IMR-90 (cell line): Measurements from ENCODE around the gene ADAMTSL2. TPM values are rescaled to one million over a fixed set of nuclear protein-coding genes. Genes with fewer than 3 reads are reported as not detected.

Experiments used
- ATAC-seq: fragments of 200-7000 bp; cut with Tn5 transposase; 2 replicates; pipeline ENCODE4 v1.9.1; 2020; ENCODE audit warnings: low read depth, mild to moderate bottlenecking, moderate library complexity
- BruUV-seq: library from RNA; stranded (reverse); fragments of 400-500 nt; replicated peaks from 2 replicates; lab custom pipeline; 2021; lab: Mats Ljungman, UMichigan
- CTCF ChIA-PET: fragments of 300-600 bp; formaldehyde crosslinking; extraction: SDS; loops from one replicate; lab custom pipeline; 2021; ENCODE audit warnings: antibody characterized with exemption; lab: Yijun Ruan, JAX
- POLR2A ChIA-PET: fragments of 300-600 bp; sonication (Branson Sonifier 250); formaldehyde crosslinking; loops from one replicate; lab custom pipeline; 2022; ENCODE audit warnings: antibody characterized with exemption; ENCODE audit not compliant: unreplicated experiment; lab: Charles Lee
- DNase-seq: peaks from one replicate; pipeline ENCODE4 v3.0.0; 2013
- H2AFZ ChIP-seq: replicated peaks from 2 replicates; pipeline ENCODE3; 2013; ENCODE audit warnings: low read length, mild to moderate bottlenecking; ENCODE audit not compliant: poor library complexity
- H2AK5ac ChIP-seq: 2 replicates; pipeline ENCODE4 v1.6.1; 2013; ENCODE audit warnings: low read depth, low read length, inconsistent platforms
- H2AK9ac ChIP-seq: replicated peaks from 2 replicates; pipeline ENCODE3; 2013; ENCODE audit warnings: mild to moderate bottlenecking, low read depth, low read length, moderate library complexity; ENCODE audit not compliant: poor library complexity
- H2BK120ac ChIP-seq: 2 replicates; pipeline ENCODE4 v1.6.1; 2013; ENCODE audit warnings: low read depth, low read length, inconsistent platforms
- H2BK15ac ChIP-seq: 3 replicates; pipeline ENCODE4 v1.6.1; 2013; ENCODE audit warnings: low read depth, low read length, inconsistent platforms
- H2BK20ac ChIP-seq: 2 replicates; pipeline ENCODE4 v1.6.1; 2013; ENCODE audit warnings: low read depth, mild to moderate bottlenecking, inconsistent platforms, low read length, moderate library complexity
- H2BK5ac ChIP-seq: 2 replicates; pipeline ENCODE4 v1.6.1; 2013; ENCODE audit warnings: mild to moderate bottlenecking, low read depth, low read length, inconsistent platforms; ENCODE audit not compliant: poor library complexity, severe bottlenecking
- H3K14ac ChIP-seq: replicated peaks from 2 replicates; pipeline ENCODE4 v1.6.1; 2013; ENCODE audit warnings: low read depth, low read length, inconsistent platforms
- H3K18ac ChIP-seq: 2 replicates; pipeline ENCODE4 v1.6.1; 2013; ENCODE audit warnings: low read depth, low read length, control low read depth
- H3K23ac ChIP-seq: 2 replicates; pipeline ENCODE4 v1.6.1; 2013; ENCODE audit warnings: low read depth, low read length, inconsistent platforms
- H3K27ac ChIP-seq: 2 replicates; pipeline ENCODE4 v1.5.1; 2013; ENCODE audit warnings: mild to moderate bottlenecking, control low read depth, low read length; ENCODE audit not compliant: insufficient read depth
- H3K27me3 ChIP-seq: 2 replicates; pipeline ENCODE4 v1.6.1; 2013; ENCODE audit warnings: low read length; ENCODE audit not compliant: control insufficient read depth, insufficient read depth
- H3K36me3 ChIP-seq: 2 replicates; pipeline ENCODE4 v1.6.1; 2013; ENCODE audit warnings: low read length, mixed read lengths; ENCODE audit not compliant: control insufficient read depth, insufficient read depth
- H3K4ac ChIP-seq: 2 replicates; pipeline ENCODE4 v1.6.1; 2013; ENCODE audit warnings: low read depth, low read length, inconsistent platforms
- H3K4me1 ChIP-seq: 2 replicates; pipeline ENCODE4 v1.6.1; 2013; ENCODE audit warnings: low read length, mixed read lengths; ENCODE audit not compliant: control insufficient read depth, insufficient read depth
- H3K4me2 ChIP-seq: 2 replicates; pipeline ENCODE4 v1.6.1; 2013; ENCODE audit warnings: low read depth, mild to moderate bottlenecking, control low read depth, low read length, moderate library complexity
- H3K4me3 ChIP-seq: 2 replicates; pipeline ENCODE4 v1.5.1; 2013; ENCODE audit warnings: low read depth, mild to moderate bottlenecking, control low read depth, low read length, moderate library complexity; ENCODE audit not compliant: insufficient read depth
- H3K56ac ChIP-seq: 2 replicates; pipeline ENCODE4 v1.6.1; 2013; ENCODE audit warnings: low read length, inconsistent platforms; ENCODE audit not compliant: insufficient read depth; ENCODE audit errors: extremely low read depth
- H3K79me1 ChIP-seq, 2 experiments: 2 replicates each; pipeline ENCODE4 v1.6.1; 2013; ENCODE audit warnings: low read length in 2 of 2, inconsistent platforms in 1 of 2, low read depth in 1 of 2
- H3K9ac ChIP-seq: 2 replicates; pipeline ENCODE4 v1.6.1; 2013; ENCODE audit warnings: low read depth, low read length, control low read depth
- H3K9me1 ChIP-seq: 2 replicates; pipeline ENCODE4 v1.6.1; 2013; ENCODE audit warnings: low read length, inconsistent platforms; ENCODE audit not compliant: insufficient read depth
- H3K9me3 ChIP-seq: 2 replicates; pipeline ENCODE4 v1.6.1; 2013; ENCODE audit warnings: low read length; ENCODE audit not compliant: control insufficient read depth, insufficient read depth
- H4K20me1 ChIP-seq: 2 replicates; pipeline ENCODE4 v1.6.1; 2013; ENCODE audit warnings: low read length, inconsistent platforms; ENCODE audit not compliant: insufficient read depth
- H4K5ac ChIP-seq: 2 replicates; pipeline ENCODE4 v1.6.1; 2013; ENCODE audit warnings: mild to moderate bottlenecking, low read depth, low read length, control low read depth
- H4K8ac ChIP-seq, 2 experiments: 2 replicates each; pipeline ENCODE4 v1.6.1; 2013; ENCODE audit warnings: low read depth in 2 of 2, low read length in 2 of 2, control low read depth in 1 of 2, inconsistent platforms in 1 of 2
- H4K91ac ChIP-seq: 2 replicates; pipeline ENCODE4 v1.6.1; 2013; ENCODE audit warnings: low read depth, low read length, inconsistent platforms; ENCODE audit not compliant: insufficient read depth
- BHLHE40 ChIP-seq: fragments of 150-350 bp; IDR thresholded peaks from 2 replicates; pipeline ENCODE4 v1.6.1; 2016; ENCODE audit warnings: mild to moderate bottlenecking, low read depth, low read length
- CEBPB ChIP-seq: IDR thresholded peaks from 2 replicates; pipeline ENCODE4 v1.6.1; 2012; ENCODE audit warnings: low read depth, low read length, improper control_type of control experiment
- CHD1 ChIP-seq: IDR thresholded peaks from 2 replicates; pipeline ENCODE4 v1.6.1; 2012; ENCODE audit warnings: low read depth, low read length, improper control_type of control experiment
- FOS ChIP-seq: fragments of 150-350 bp; IDR thresholded peaks from 2 replicates; pipeline ENCODE4 v1.6.1; 2016; ENCODE audit warnings: low read depth, low read length
- MAFK ChIP-seq: IDR thresholded peaks from 2 replicates; pipeline ENCODE4 v1.6.1; 2012; ENCODE audit warnings: low read depth, low read length, improper control_type of control experiment
- MAZ ChIP-seq: IDR thresholded peaks from 2 replicates; pipeline ENCODE4 v1.6.1; 2012; ENCODE audit warnings: low read depth, mild to moderate bottlenecking, low read length, improper control_type of control experiment, moderate library complexity, borderline replicate concordance
- MXI1 ChIP-seq: IDR thresholded peaks from 2 replicates; pipeline ENCODE4 v1.6.1; 2012; ENCODE audit warnings: low read depth, mild to moderate bottlenecking, low read length, moderate library complexity, borderline replicate concordance
- POLR2A ChIP-seq: IDR thresholded peaks from 2 replicates; pipeline ENCODE4 v1.6.1; 2012; ENCODE audit warnings: mild to moderate bottlenecking, low read depth, low read length
- RCOR1 ChIP-seq: IDR thresholded peaks from 2 replicates; pipeline ENCODE4 v1.6.1; 2012; ENCODE audit warnings: mild to moderate bottlenecking, low read length, improper control_type of control experiment; ENCODE audit not compliant: insufficient replicate concordance
- RFX5 ChIP-seq: IDR thresholded peaks from 2 replicates; pipeline ENCODE4 v1.8.0; 2012; ENCODE audit warnings: low read depth, mild to moderate bottlenecking, low read length, moderate library complexity
- WGBS, 2 experiments: methylation state at CpG; one replicate each; pipeline versions ENCODE4 v1.1.5 to v1.1.7; 2013; ENCODE audit warnings: missing lambda C conversion rate in 2 of 2; ENCODE audit not compliant: insufficient read length in 1 of 2; ENCODE audit errors: extremely low coverage in 2 of 2; 5-methylcytosine and 5-hydroxymethylcytosine counted together
- dilution Hi-C: fragments of 300-500 bp; cut with HindIII; formaldehyde crosslinking; loops from one replicate; pipeline ENCODE4 v1.14.3; 2018; ENCODE audit warnings: low sequenced_read_pairs; ENCODE audit not compliant: unreplicated experiment
- in situ Hi-C: fragments of 300-500 bp; cut with MboI; formaldehyde crosslinking; loops from 3 replicates; pipeline ENCODE4 v1.14.3; 2019; ENCODE audit warnings: low sequenced_read_pairs, inconsistent platforms, mixed read lengths
- intact Hi-C: fragments of 100-400 bp; cut with micrococcal nuclease; formaldehyde crosslinking; loops from 2 replicates; pipeline ENCODE4 v1.10.0; 2022
- polyA plus RNA-seq, 3 experiments: library from polyadenylated mRNA; depleted of rRNA; stranded (reverse); fragments of >200 nt; gene quantifications; 2 replicates each; pipeline ENCODE4 v1.2.3, GENCODE V29; 2012; ENCODE audit warnings: low replicate concordance in 1 of 3
- total RNA-seq: library from RNA; depleted of rRNA; stranded (reverse); fragments of >200 nt; gene quantifications from 2 replicates; pipeline ENCODE4 v1.2.3, GENCODE V29; 2012
- TF ChIP-seq, protein P1 (sequence below): fragments of 150-350 bp; IDR thresholded peaks from 2 replicates; pipeline ENCODE4 v1.6.1; 2017; ENCODE audit warnings: mild to moderate bottlenecking, antibody characterized with exemption, low read length, low read depth
- TF ChIP-seq, protein P2 (sequence below): fragments of 150-350 bp; IDR thresholded peaks from 2 replicates; pipeline ENCODE4 v1.6.1; 2016; ENCODE audit warnings: low read depth, mild to moderate bottlenecking, low read length, moderate library complexity, borderline replicate concordance
- TF ChIP-seq, protein P3 (sequence below): conservative IDR thresholded peaks from 2 replicates; pipeline ENCODE4 v1.5.1; 2012; ENCODE audit warnings: mild to moderate bottlenecking, low read depth, low read length, improper control_type of control experiment

ADAMTSL2 gene
- total and polyA plus RNA-seq, 2 of the 4 experiments (the other 2 are of a cell fraction) = not detected

DNA sequence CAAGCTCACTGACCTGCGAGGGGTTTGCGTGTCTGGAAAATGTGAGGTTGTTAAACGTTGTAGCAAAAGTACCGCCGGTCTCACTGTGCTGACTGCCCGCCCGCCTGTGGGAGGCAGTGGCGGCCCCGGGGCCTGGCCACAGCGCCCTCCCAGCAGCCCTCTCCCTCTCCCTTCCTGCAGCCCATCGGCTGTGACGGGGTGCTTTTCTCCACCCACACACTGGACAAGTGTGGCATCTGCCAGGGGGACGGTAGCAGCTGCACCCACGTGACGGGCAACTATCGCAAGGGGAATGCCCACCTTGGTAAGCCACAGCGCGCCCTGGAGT lies 6.2 kb downstream of the ADAMTSL2 start:
- H3K23ac ChIP-seq = no peak overlapping the region
- H3K9ac ChIP-seq = no peak overlapping the region
- no peak overlapping the region for H2AK5ac ChIP-seq
- ChIA-PET POLR2A (no interaction called here), CTCF (no interaction called here)
- BruUV-seq = no TSS peak
- no peaks in the 10 kb centered on the region for H3K4me1 ChIP-seq
- no peak overlapping the region for H3K56ac ChIP-seq
- no peaks in the 10 kb centered on the region for H3K36me3 ChIP-seq
- no peak overlapping the region for H2BK5ac ChIP-seq
- no peak overlapping the region for H3K4ac ChIP-seq
- DNase-seq = no peak
- in situ Hi-C loops = no loop called here
- no peak overlapping the region for H4K91ac ChIP-seq
- no peak overlapping the region for H2AFZ ChIP-seq
- no peak overlapping the region for H2BK20ac ChIP-seq
- intact Hi-C loops = no loop called here
- ATAC-seq = no peak
- H3K14ac ChIP-seq = no peak overlapping the region
- peaks cover 52% of the 10 kb centered on the region for H3K27me3 ChIP-seq
- H3K27ac ChIP-seq = no peak overlapping the region
- H3K9me1 ChIP-seq = no peaks in the 10 kb centered on the region
- no peaks in the 10 kb centered on the region for H3K79me1 ChIP-seq
- H3K18ac ChIP-seq = no peak overlapping the region
- no peak overlapping the region for H3K4me2 ChIP-seq
- TF ChIP-seq RFX5 (no peak), MAFK (no peak), CHD1 (no peak), MXI1 (no peak), FOS (no peak), POLR2A (no peak), BHLHE40 (no peak), RCOR1 (no peak), CEBPB (no peak), MAZ (no peak)
- TF ChIP-seq, protein P1, sequence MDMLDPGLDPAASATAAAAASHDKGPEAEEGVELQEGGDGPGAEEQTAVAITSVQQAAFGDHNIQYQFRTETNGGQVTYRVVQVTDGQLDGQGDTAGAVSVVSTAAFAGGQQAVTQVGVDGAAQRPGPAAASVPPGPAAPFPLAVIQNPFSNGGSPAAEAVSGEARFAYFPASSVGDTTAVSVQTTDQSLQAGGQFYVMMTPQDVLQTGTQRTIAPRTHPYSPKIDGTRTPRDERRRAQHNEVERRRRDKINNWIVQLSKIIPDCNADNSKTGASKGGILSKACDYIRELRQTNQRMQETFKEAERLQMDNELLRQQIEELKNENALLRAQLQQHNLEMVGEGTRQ = no peak
- TF ChIP-seq, protein P2, sequence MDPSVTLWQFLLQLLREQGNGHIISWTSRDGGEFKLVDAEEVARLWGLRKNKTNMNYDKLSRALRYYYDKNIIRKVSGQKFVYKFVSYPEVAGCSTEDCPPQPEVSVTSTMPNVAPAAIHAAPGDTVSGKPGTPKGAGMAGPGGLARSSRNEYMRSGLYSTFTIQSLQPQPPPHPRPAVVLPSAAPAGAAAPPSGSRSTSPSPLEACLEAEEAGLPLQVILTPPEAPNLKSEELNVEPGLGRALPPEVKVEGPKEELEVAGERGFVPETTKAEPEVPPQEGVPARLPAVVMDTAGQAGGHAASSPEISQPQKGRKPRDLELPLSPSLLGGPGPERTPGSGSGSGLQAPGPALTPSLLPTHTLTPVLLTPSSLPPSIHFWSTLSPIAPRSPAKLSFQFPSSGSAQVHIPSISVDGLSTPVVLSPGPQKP = no peak
- TF ChIP-seq, protein P3, sequence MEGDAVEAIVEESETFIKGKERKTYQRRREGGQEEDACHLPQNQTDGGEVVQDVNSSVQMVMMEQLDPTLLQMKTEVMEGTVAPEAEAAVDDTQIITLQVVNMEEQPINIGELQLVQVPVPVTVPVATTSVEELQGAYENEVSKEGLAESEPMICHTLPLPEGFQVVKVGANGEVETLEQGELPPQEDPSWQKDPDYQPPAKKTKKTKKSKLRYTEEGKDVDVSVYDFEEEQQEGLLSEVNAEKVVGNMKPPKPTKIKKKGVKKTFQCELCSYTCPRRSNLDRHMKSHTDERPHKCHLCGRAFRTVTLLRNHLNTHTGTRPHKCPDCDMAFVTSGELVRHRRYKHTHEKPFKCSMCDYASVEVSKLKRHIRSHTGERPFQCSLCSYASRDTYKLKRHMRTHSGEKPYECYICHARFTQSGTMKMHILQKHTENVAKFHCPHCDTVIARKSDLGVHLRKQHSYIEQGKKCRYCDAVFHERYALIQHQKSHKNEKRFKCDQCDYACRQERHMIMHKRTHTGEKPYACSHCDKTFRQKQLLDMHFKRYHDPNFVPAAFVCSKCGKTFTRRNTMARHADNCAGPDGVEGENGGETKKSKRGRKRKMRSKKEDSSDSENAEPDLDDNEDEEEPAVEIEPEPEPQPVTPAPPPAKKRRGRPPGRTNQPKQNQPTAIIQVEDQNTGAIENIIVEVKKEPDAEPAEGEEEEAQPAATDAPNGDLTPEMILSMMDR = no peak
- WGBS, 2 experiments = 88% methylated on average over 5 of the region's 18 CpGs; no CpG with 5 or more reads in 1 of the 2 experiments
- no peak overlapping the region for H4K8ac ChIP-seq
- H3K4me3 ChIP-seq = no peak overlapping the region
- no peak overlapping the region for H2BK15ac ChIP-seq
- H4K20me1 ChIP-seq = no peaks in the 10 kb centered on the region
- H3K9me3 ChIP-seq = no peaks in the 10 kb centered on the region
- dilution Hi-C loops = no loop called here
- H2BK120ac ChIP-seq = no peak overlapping the region
- no peak overlapping the region for H4K5ac ChIP-seq
- H2AK9ac ChIP-seq = no peak overlapping the region
